Right lobe of liver (tissue), 6 donors: Measurements from ENCODE around the gene SIX2. TPM values are rescaled to one million over a fixed set of nuclear protein-coding genes. Genes with fewer than 3 reads are reported as not detected.

Source experiments
- ATAC-seq, 4 donors: fragments of 200-7000 bp; cut with Tn5 transposase; one replicate each; pipeline ENCODE4 v1.9.1; 2020; ENCODE audit warnings: mild to moderate bottlenecking in 4 of 4, moderate library complexity in 4 of 4
- DNase-seq, 3 donors: peaks; one replicate each; pipeline ENCODE4 v3.0.0-alpha.2; 2020
- H3K27ac ChIP-seq, 3 donors: fragments of 200-600 bp; one replicate each; pipeline ENCODE4 v1.8.0; 2022
- H3K27me3 ChIP-seq, 2 donors: fragments of 200-600 bp; one replicate each; pipeline ENCODE4 v1.8.0; 2022
- H3K36me3 ChIP-seq, 4 donors: fragments of 200-600 bp; sonication (generic) in 1 of 4; one replicate each; pipeline versions ENCODE4 v1.5.1 to v1.8.0; 2017 to 2022; ENCODE audit warnings: control low read depth in 1 of 4
- H3K4me1 ChIP-seq, 4 donors: fragments of 200-600 bp; sonication (generic) in 1 of 4; one replicate each; pipeline versions ENCODE4 v1.5.1 to v1.8.0; 2017 to 2022; ENCODE audit warnings: control low read depth in 1 of 4
- H3K4me3 ChIP-seq, 3 donors: fragments of 200-600 bp; one replicate each; pipeline ENCODE4 v1.8.0; 2022
- H3K9me3 ChIP-seq, 4 donors: fragments of 200-600 bp; sonication (generic) in 1 of 4; one replicate each; pipeline versions ENCODE4 v1.5.1 to v1.8.0; 2017 to 2022; ENCODE audit warnings: control low read depth in 1 of 4
- POLR2A ChIP-seq: fragments of 450-650 bp; IDR thresholded peaks from one replicate; pipeline ENCODE4 v1.6.1; 2017; ENCODE audit warnings: antibody characterized with exemption, mild to moderate bottlenecking
- WGBS: methylation state at CpG from one replicate; pipeline ENCODE4 v1.1.6; 2018; ENCODE audit warnings: low coverage, low lambda C conversion rate; ENCODE audit not compliant: insufficient coverage; ENCODE audit errors: missing lambda C conversion rate; 5-methylcytosine and 5-hydroxymethylcytosine counted together
- intact Hi-C, 2 donors: fragments of 100-400 bp; cut with DNase I; formaldehyde crosslinking; loops; one replicate each; pipeline versions ENCODE4 v1.11.2 to v1.14.1; 2022
- total RNA-seq, 6 experiments: library from RNA; depleted of rRNA in 2 of 6; stranded (reverse); fragments of >200 nt in 2 of 6; fragmentation: NEBNext Ultra II Directional in 3 of 6; extraction: Animal tissue kit (Norgen Biotek cat#: 25700) in 3 of 6; gene quantifications; one replicate each; pipeline versions ENCODE4 v1.1.0 to v1.2.4, GENCODE V29; 2016 to 2023
- TF ChIP-seq, protein P1 (sequence below), 4 donors: fragments of 200-600 bp in 3 of 4; fragments of 450-650 bp in 1 of 4; IDR thresholded peaks; one replicate each; pipeline versions ENCODE4 v1.5.1 to v1.8.0; 2016 to 2022; ENCODE audit warnings: antibody characterized with exemption in 4 of 4, mild to moderate bottlenecking in 2 of 4
- donor health status: DM: no; HTN: yes; CAD: no.
- donor health status: DM: no; HTN: no; CAD: no.
- donor health status: DM: no; HTN: no; CAD: no.
- donor health status: DM: no; HTN: yes; CAD: no.
- donor health status: DM: no; HTN: yes; CAD: no.

SIX2 gene
- total RNA-seq, 6 experiments from 2014 or later: not detected

DNA sequence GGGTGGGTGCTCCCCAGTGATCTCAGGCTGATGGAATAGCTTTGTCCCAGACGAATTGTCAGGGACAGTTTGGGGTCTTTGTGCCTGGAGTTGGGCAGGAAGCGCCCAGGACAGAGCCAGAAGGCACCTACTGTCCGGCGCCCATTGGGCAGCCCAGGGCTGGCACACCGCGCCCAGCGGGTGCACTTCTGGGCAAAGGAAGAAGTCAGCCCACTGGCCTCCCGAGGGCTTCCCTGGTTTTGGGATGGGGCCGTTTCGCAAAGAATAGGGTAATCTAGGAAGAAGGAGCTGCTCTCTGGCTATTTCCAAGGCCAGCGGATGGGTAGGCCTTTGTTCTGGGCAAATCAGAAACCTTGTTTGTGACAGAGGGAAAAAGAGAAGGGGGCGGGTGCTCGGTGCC lies 3.5 kb upstream of the SIX2 start:
- WGBS: 11% methylated on average over 10 of the region's 13 CpGs
- H3K9me3 ChIP-seq: no peaks in the 10 kb centered on the region
- no peak overlapping the region for H3K27ac ChIP-seq
- TF ChIP-seq, protein P1, sequence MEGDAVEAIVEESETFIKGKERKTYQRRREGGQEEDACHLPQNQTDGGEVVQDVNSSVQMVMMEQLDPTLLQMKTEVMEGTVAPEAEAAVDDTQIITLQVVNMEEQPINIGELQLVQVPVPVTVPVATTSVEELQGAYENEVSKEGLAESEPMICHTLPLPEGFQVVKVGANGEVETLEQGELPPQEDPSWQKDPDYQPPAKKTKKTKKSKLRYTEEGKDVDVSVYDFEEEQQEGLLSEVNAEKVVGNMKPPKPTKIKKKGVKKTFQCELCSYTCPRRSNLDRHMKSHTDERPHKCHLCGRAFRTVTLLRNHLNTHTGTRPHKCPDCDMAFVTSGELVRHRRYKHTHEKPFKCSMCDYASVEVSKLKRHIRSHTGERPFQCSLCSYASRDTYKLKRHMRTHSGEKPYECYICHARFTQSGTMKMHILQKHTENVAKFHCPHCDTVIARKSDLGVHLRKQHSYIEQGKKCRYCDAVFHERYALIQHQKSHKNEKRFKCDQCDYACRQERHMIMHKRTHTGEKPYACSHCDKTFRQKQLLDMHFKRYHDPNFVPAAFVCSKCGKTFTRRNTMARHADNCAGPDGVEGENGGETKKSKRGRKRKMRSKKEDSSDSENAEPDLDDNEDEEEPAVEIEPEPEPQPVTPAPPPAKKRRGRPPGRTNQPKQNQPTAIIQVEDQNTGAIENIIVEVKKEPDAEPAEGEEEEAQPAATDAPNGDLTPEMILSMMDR (IDR thresholded peaks at IDR 0.05): no peak
- no peak for TF ChIP-seq POLR2A
- DNase-seq (no peak), ATAC-seq (no peak)
- H3K27me3 ChIP-seq: peaks cover 27 to 57% of the 10 kb centered on the region in 2 donors
- H3K36me3 ChIP-seq: no peaks in the 10 kb centered on the region
- H3K4me1 ChIP-seq: peaks cover 0 to 37% (median 7%) of the 10 kb centered on the region in 4 donors
- H3K4me3 ChIP-seq: no peak overlapping the region
- intact Hi-C loops: no loop called here

DNA sequence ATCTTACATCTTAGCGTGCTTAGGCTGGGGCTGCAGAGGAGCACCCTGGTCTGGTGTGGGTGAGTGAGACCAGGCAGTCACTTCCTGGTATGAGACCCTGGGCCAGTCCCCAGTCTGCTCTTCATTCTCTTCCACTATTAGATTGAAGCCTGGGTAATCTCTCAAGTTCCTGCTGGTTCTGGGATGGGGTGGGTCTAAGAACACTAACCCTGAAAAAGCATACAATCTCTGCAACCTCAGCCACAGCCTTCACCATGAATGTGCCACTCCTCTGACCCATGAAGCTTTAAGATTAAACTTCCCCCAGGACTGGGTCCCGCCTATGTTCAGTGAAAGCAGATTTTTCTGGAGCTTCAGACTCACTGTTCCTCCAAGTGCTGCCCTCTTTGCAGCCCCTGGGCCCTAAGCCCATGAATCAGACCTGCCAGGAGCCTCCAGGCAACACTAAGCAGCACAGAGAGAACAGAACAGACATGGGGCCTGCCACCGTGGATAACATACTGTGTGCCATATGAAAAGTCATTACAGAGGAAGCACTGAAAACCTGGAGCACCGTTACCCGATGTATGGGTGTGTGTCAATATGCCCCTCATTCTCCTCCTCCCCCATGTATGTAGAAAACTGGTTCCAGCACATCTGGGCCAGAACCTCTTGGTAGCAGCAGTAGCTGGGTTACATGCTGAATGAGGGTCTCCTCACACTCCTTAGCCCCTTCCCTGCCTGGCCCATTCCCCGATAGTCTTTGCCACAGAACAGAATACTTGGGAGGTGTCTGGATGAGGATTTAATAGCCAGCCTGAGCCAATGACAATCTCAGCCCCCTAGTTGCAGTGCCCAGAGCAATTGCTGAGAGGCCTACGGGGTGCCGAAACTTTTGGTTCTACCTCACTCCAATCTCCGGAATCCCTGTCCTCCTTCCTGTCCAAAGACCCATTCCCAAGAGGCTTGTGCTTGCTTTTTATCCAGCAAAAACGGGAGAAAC lies 2.7 kb upstream of the SIX2 start:
- intact Hi-C loops: no loop called here
- ATAC-seq (no peak), DNase-seq (no peak)
- Histone ChIP-seq H3K27ac (no peak overlapping the region), H3K4me1 (peaks cover 0 to 37% (median 7%) of the 10 kb centered on the region in 4 donors), H3K4me3 (no peak overlapping the region), H3K9me3 (no peaks in the 10 kb centered on the region), H3K36me3 (no peaks in the 10 kb centered on the region), H3K27me3 (peaks cover 27 to 59% of the 10 kb centered on the region in 2 donors)
- TF ChIP-seq, protein P1 (IDR thresholded peaks at IDR 0.05): no peak
- TF ChIP-seq POLR2A: no peak
- WGBS: 43% methylated on average over 5 of the region's 10 CpGs

DNA sequence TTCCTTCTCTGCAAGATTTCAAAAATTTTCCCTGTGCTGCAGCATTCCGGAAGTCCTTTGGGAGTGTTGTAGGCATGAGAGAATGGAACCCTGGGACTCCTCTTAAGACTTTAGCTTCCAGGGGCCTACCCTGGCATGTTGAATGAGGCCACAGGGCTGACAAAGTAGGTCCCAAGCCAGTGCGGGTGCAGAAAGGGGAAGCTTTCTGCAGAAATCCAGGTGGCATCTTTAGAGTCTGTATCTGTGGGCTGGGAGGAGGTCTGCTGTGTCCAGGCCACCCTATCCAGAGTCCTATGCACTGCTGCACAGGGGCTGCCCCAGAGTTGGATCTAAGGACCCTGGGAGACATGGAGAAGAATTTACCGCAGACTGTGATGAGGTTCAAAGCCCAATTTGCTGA lies 1.9 kb upstream of the SIX2 start:
- Histone ChIP-seq H3K27me3 (peaks cover 29 to 61% of the 10 kb centered on the region in 2 donors), H3K36me3 (no peaks in the 10 kb centered on the region), H3K9me3 (no peaks in the 10 kb centered on the region), H3K4me3 (no peak overlapping the region), H3K27ac (no peak overlapping the region), H3K4me1 (peaks cover 0 to 37% (median 7%) of the 10 kb centered on the region in 4 donors)
- TF ChIP-seq POLR2A: no peak
- TF ChIP-seq, protein P1 (IDR thresholded peaks at IDR 0.05): no peak
- intact Hi-C loops: no loop called here
- WGBS: 35% methylated on average over 3 of the region's 3 CpGs
- ATAC-seq: no peak
- no peak for DNase-seq

DNA sequence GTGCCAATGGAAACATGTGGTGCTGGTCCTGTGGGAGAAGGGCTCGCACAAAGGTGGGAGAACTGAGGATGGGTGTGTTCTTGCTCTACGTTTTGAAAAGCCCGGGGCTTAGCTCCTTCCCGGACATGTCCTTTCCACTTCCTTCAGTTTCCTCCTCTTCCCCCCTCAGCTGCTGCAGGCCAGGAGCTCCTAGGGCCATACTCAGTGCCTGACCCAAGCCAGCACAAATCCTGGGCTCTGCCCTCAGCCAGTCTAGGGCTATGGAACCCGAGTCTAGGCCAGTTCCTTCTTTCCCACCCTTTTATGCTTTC lies 1.4 kb upstream of the SIX2 start:
- 10% methylated on average over 5 of the region's 5 CpGs for WGBS
- Histone ChIP-seq H3K27ac (no peak overlapping the region), H3K36me3 (no peaks in the 10 kb centered on the region), H3K4me1 (peaks cover 0 to 37% (median 7%) of the 10 kb centered on the region in 4 donors), H3K4me3 (no peak overlapping the region), H3K9me3 (no peaks in the 10 kb centered on the region), H3K27me3 (peaks cover 32 to 64% of the 10 kb centered on the region in 2 donors)
- intact Hi-C loops: no loop called here
- TF ChIP-seq POLR2A: no peak
- TF ChIP-seq, protein P1 (IDR thresholded peaks at IDR 0.05): no peak
- no peak for ATAC-seq
- no peak for DNase-seq
